ENCODE measurements around the gene OTUB1. TPM values are rescaled to one million over a fixed set of nuclear protein-coding genes. Genes with fewer than 3 reads are reported as not detected.

Gene OTUB1
- total and polyA plus RNA-seq, 2 of the 4 experiments (the other 2 are of a cell fraction): 69.0 to 168 TPM

DNA sequence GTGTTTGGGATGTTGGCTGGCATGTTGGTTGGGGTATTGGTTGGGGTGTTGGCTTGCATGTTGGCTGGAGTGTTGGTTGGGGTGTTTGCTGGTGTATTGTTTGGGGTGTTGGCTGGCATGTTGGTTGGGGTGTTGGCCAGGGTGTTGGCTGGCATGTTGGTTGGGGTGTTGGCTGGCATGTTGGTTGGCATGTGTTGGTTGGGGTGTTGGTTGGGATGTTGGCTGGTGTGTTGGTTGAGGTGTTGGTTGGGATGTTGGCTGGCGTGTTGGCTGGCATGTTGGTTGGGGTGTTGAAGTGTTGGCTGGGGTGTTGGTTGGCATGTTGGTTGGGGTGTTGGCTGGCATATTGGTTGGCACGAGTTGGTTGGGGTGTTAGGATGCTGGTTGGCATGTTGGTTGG, 24.5 kb downstream of the OTUB1 start:
- BruUV-seq (replicated peaks): no TSS peak
- Histone ChIP-seq H4K91ac (ENCODE audit: insufficient read depth, low read depth, low read length) (no peak overlapping the region), H3K4me3 (ENCODE audit: insufficient read depth, low read depth, low read length) (no peak overlapping the region), H2AK9ac (replicated peaks; ENCODE audit: low read depth, low read length, poor library complexity) (no peak overlapping the region), H3K56ac (ENCODE audit: extremely low read depth, insufficient read depth, low read length) (no peak overlapping the region), H3K36me3 (ENCODE audit: control insufficient read depth, insufficient read depth, low read length) (no peaks in the 10 kb centered on the region), H3K23ac (ENCODE audit: low read depth, low read length) (no peak overlapping the region), H2AFZ (replicated peaks; ENCODE audit: low read length, poor library complexity) (no peak overlapping the region), H4K8ac (ENCODE audit: low read depth in 2 of 2, low read length in 2 of 2) (no peak overlapping the region), H3K18ac (ENCODE audit: low read depth, low read length) (no peak overlapping the region), H4K5ac (ENCODE audit: low read depth, low read length) (no peak overlapping the region), H3K4me1 (ENCODE audit: control insufficient read depth, insufficient read depth, low read length) (peaks cover 10% of the 10 kb centered on the region), H4K20me1 (ENCODE audit: insufficient read depth, low read length) (no peaks in the 10 kb centered on the region), H2BK120ac (ENCODE audit: low read depth, low read length) (no peak overlapping the region), H2BK20ac (ENCODE audit: low read depth, low read length) (no peak overlapping the region), H3K9me1 (ENCODE audit: insufficient read depth, low read length) (no peaks in the 10 kb centered on the region), H3K14ac (replicated peaks; ENCODE audit: low read depth, low read length) (no peak overlapping the region), H2BK15ac (ENCODE audit: low read depth, low read length) (no peak overlapping the region), H3K9ac (ENCODE audit: low read depth, low read length) (no peak overlapping the region), H2AK5ac (ENCODE audit: low read depth, low read length) (no peak overlapping the region), H3K9me3 (ENCODE audit: control insufficient read depth, insufficient read depth, low read length) (no peaks in the 10 kb centered on the region), H3K4ac (ENCODE audit: low read depth, low read length) (no peak overlapping the region), H3K79me1 (ENCODE audit: low read depth in 1 of 2, low read length in 2 of 2) (no peaks in the 10 kb centered on the region), H2BK5ac (ENCODE audit: low read depth, low read length, poor library complexity, severe bottlenecking) (no peak overlapping the region), H3K27me3 (ENCODE audit: control insufficient read depth, insufficient read depth, low read length) (no peaks in the 10 kb centered on the region), H3K4me2 (ENCODE audit: low read depth, low read length) (no peak overlapping the region), H3K27ac (ENCODE audit: insufficient read depth, low read length) (no peak overlapping the region)
- DNase-seq: no peak
- ATAC-seq (ENCODE audit: low read depth): no peak
- intact Hi-C loops (cut with micrococcal nuclease) (no loop called here), dilution Hi-C loops (cut with HindIII; ENCODE audit: low sequenced_read_pairs, unreplicated experiment) (no loop called here), in situ Hi-C loops (cut with MboI; ENCODE audit: low sequenced_read_pairs) (no loop called here)
- CTCF ChIA-PET: no interaction called here
- POLR2A ChIA-PET (ENCODE audit: unreplicated experiment): no interaction called here
- WGBS, 2 experiments (ENCODE audit: extremely low coverage in 2 of 2, insufficient read length in 1 of 2): 100% methylated on average over 1 of the region's 2 CpGs; no CpG with 5 or more reads in 1 of the 2 experiments
- TF ChIP-seq MAZ (IDR thresholded peaks at IDR 0.05; ENCODE audit: borderline replicate concordance, low read depth, low read length) (no peak), CEBPB (IDR thresholded peaks at IDR 0.05; ENCODE audit: low read depth, low read length) (no peak), FOS (IDR thresholded peaks at IDR 0.05; ENCODE audit: low read depth, low read length) (no peak), NFE2L2 (IDR thresholded peaks at IDR 0.05; ENCODE audit: low read depth, low read length) (no peak)
- TF ChIP-seq, protein P1, sequence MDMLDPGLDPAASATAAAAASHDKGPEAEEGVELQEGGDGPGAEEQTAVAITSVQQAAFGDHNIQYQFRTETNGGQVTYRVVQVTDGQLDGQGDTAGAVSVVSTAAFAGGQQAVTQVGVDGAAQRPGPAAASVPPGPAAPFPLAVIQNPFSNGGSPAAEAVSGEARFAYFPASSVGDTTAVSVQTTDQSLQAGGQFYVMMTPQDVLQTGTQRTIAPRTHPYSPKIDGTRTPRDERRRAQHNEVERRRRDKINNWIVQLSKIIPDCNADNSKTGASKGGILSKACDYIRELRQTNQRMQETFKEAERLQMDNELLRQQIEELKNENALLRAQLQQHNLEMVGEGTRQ (IDR thresholded peaks at IDR 0.05; ENCODE audit: low read depth, low read length): no peak
